Retina (tissue), 1 donor: ENCODE data around the gene SP1.
"Not testable (repeated sequence)": the region's sequence is repeated elsewhere in the genome, so short reads cannot be mapped to it uniquely, and the experiment has no call there.

Experiments used
- DNase-seq: peaks from one replicate; pipeline ENCODE4 v3.0.0-alpha.2; 2016

The SP1 gene

GRCh38 chr12:53361638-53362037 lies 18.3 kb upstream of the SP1 start:
- DNase-seq: not testable (repeated sequence)

DNA sequence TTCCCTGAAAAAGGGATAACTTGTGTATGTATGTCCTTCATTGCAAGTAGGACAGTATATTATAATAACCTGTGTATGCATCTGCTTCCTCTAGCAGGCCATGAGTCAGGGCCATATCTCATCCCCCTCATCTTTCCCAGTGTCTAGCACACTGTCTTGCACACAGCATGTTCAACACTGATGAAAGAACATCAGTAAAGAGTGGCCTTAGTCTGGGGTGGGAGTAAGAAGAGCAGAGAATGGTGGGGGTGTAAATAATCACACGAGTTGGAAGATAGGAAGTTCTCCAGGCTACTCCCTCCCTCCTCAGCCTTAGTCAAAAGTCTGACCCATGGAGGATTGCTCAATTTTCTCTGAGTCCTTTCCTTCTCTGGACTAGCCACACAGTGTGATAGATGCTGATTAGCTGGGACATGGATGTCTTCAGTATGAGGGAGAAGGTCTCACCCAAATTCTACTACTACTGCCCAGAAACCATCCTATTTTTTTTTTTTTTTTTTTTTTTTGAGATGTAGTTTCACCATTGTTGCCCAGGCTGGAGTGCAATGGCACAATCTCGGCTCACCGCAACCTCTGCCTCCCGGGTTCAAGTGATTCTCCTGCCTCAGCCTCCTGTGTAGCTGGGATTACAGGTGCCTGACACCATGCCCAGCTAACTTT lies 14.6 kb upstream of the SP1 start:
- no peak for DNase-seq

GRCh38 chr12:53373554-53374133 lies 6.3 kb upstream of the SP1 start:
- DNase-seq: not testable (repeated sequence)

GRCh38 chr12:53374277-53374676 lies 5.7 kb upstream of the SP1 start:
- not testable (repeated sequence) for DNase-seq

- DNase-seq: no peak
Observed at GRCh38 chr12:53376747-53377146, 3.2 kb upstream of the SP1 start.

- DNase-seq: no peak
Observed at GRCh38 chr12:53378222-53378621, 1.8 kb upstream of the SP1 start.

DNA sequence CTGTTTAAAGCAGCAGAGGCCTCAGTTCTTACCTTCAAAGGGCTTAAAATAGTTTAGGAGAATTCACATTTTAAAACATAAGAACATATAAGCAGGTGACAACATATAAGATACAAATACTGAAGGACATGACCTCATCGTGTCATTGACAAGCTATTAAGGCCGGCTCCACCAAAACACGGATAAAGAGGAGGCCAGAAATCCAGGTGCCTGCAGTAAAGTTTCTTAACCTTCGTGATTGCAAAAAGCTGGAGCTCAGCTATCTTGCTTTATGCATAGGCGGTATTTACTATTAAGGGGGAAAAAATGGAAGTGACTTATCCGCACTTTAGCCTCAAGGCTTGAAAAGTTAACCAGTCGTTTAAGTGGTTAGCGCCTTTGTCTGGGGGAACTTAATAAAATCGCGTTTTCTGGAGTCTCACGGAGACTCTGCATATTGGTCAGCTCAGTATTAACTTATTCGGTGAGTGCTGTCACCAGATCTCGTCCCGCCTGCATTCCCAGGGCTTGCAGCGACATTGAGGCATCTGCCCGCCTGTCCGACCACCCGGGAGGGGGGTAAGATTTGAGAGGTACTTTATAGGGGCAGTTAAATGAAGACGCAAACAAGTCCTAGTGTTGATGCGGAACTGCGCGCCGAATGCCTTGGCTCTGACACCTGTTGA lies 1.1 kb upstream of the SP1 start:
- DNase-seq: no peak

GRCh38 chr12:53379389-53380103 lies 430 bp upstream of the SP1 start:
- peak; percentile 98 for DNase-seq

GRCh38 chr12:53380794-53381730 lies 1.1 kb downstream of the SP1 start:
- DNase-seq: peak; percentile 68

DNA sequence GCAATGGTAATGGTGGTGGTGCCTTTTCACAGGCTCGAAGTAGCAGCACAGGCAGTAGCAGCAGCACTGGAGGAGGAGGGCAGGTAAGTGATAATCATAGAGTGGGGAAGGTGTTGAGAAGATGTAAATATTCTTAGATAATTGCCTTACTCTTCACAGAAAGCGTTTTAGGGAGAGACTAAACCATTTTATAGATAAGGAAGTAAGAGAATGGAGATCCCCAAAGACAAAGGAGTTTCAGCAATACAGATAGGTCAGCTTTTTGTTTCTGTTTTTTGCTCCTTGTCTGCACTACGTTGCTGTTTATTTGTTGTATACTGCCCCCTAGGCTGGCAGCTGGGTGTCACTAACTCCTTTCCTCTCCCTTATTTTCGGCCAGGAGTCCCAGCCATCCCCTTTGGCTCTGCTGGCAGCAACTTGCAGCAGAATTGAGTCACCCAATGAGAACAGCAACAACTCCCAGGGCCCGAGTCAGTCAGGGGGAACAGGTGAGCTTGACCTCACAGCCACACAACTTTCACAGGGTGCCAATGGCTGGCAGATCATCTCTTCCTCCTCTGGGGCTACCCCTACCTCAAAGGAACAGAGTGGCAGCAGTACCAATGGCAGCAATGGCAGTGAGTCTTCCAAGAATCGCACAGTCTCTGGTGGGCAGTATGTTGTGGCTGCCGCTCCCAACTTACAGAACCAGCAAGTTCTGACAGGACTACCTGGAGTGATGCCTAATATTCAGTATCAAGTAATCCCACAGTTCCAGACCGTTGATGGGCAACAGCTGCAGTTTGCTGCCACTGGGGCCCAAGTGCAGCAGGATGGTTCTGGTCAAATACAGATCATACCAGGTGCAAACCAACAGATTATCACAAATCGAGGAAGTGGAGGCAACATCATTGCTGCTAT lies 2.0 kb downstream of the SP1 start:
- DNase-seq: no peak

GRCh38 chr12:53383258-53383657 lies 3.3 kb downstream of the SP1 start:
- no peak for DNase-seq

DNA sequence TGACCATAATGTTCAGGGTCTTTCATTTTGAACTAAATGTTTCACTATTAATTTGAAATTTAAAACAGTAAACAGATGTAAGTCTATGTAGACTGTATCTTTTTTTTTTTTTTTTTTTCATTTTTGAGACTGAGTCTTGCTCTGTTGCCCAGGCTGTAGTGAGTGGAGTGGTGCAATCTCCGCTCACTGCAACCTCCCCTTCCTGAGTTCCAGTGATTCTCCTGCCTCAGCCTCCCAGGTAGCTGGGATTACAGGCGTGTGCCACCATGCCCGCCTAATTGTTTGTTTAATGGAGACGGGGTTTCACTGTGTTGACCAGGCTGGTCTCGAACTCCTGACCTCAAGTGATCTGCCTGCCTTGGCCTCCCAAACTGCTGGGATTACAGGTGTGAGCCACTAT lies 6.4 kb downstream of the SP1 start:
- DNase-seq: not testable (repeated sequence)

DNA sequence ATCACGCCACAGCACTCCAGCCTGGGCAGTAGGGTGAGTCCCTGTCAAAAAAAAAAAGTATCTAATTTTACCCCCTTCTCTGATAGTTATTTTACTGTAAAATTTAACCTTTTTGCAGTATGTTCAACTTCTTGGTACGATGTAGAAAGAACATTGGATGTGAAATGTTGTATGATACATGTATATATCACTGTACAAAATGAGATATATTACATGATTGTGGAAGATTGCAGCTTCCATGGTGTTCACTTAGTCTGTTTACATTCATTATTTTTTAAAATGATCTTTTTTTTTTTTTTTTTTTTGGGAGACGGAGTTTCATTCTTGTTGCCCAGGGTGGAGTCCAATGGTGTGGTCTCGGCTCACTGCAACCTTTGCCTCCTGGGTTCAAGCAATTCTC lies 9.0 kb downstream of the SP1 start:
- no peak for DNase-seq

- no peak for DNase-seq
Observed at GRCh38 chr12:53389702-53390101, 9.7 kb downstream of the SP1 start.

DNA sequence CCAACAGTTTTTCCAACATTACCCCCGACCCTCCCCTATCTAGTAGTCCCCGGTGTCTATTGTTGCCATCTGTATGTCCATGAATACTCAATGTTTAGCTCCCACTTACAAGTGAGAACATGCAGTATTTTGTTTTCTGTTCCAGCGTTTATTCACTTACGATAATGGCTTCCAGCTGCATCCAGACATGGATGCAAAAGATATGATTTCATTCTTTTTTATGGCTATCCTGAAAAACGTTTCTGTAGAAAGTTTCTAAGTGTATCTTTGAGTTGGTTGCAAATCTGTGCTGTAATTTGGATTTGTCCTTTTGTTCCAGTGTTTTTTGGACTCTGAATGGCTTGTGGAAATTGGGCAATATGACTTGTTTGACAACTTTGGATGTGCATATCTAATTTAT lies 11.7 kb downstream of the SP1 start:
- DNase-seq: no peak

DNA sequence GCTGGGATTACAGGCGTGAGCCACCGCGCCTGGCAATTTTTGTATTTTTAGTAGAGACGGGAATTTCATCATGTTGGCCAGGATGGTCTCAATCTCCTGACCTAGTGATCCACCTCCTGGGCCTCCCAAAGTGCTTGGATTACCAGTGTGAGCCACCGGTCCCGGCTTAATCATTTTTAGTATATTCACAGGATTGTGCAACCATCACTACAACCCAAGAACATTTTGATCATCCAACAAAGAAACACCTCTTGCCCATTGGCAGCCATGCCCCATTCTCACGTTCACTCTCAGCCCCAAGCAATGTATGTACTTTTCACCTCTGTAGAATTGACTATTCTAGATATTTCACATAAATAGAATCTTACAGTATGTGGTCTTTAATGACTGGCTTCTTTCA lies 19.9 kb downstream of the SP1 start:
- no peak for DNase-seq

GRCh38 chr12:53402351-53402750 lies 22.4 kb downstream of the SP1 start:
- DNase-seq: not testable (repeated sequence)

GRCh38 chr12:53402871-53403270 lies 22.9 kb downstream of the SP1 start:
- no peak for DNase-seq

DNA sequence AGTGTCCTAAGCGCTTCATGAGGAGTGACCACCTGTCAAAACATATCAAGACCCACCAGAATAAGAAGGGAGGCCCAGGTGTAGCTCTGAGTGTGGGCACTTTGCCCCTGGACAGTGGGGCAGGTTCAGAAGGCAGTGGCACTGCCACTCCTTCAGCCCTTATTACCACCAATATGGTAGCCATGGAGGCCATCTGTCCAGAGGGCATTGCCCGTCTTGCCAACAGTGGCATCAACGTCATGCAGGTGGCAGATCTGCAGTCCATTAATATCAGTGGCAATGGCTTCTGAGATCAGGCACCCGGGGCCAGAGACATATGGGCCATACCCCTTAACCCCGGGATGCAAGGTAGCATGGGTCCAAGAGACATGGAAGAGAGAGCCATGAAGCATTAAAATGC lies 31.0 kb downstream of the SP1 start:
- DNase-seq: no peak

- DNase-seq: peak; percentile 57
Observed at GRCh38 chr12:53413485-53414204, 33.7 kb downstream of the SP1 start.
